Activated naive CD8-positive, alpha-beta T cell treated with anti-CD3 and anti-CD28 coated beads for 36 hours (primary cell): ENCODE measurements around the gene EML4. TPM values are rescaled to one million over a fixed set of nuclear protein-coding genes. Genes with fewer than 3 reads are reported as not detected.
"Not testable (repeated sequence)": the region's sequence is repeated elsewhere in the genome, so short reads cannot be mapped to it uniquely, and the experiment has no call there.

Experiments used
- DNase-seq: peaks from one replicate; pipeline ENCODE4 v3.0.0; 2021
- H3K27ac Mint-ChIP-seq: one replicate; pipeline ENCODE4 v1.8.0; 2022; ENCODE audit warnings: mild to moderate bottlenecking, moderate library complexity, mixed read lengths
- H3K27me3 Mint-ChIP-seq: one replicate; pipeline ENCODE4 v1.8.0; 2022; ENCODE audit warnings: mild to moderate bottlenecking, mixed read lengths
- H3K36me3 Mint-ChIP-seq: one replicate; pipeline ENCODE4 v1.8.0; 2021; ENCODE audit warnings: mild to moderate bottlenecking, mixed read lengths
- H3K4me1 Mint-ChIP-seq: one replicate; pipeline ENCODE4 v1.8.0; 2021; ENCODE audit warnings: mixed read lengths
- H3K4me3 Mint-ChIP-seq: one replicate; pipeline ENCODE4 v1.8.0; 2022; ENCODE audit warnings: mild to moderate bottlenecking, moderate library complexity, mixed read lengths
- H3K9me3 Mint-ChIP-seq: one replicate; pipeline ENCODE4 v1.8.0; 2022; ENCODE audit warnings: mixed read lengths
- total RNA-seq, 2 experiments: library from RNA; stranded (reverse); gene quantifications; one replicate each; pipeline ENCODE4 v1.2.3, GENCODE V29; 2021

EML4 gene
- total RNA-seq, 2 experiments from 2014 or later, result 60.0 to 64.6 TPM

GRCh38 chr2:42254186-42254895 is 85.2 kb downstream of the EML4 start:
- DNase-seq, result no peak
- Mint-ChIP-seq H3K27me3 (no peaks in the 10 kb centered on the region), H3K36me3 (peaks cover 48% of the 10 kb centered on the region), H3K4me3 (no peak overlapping the region), H3K9me3 (peaks cover 6% of the 10 kb centered on the region), H3K4me1 (peaks cover 58% of the 10 kb centered on the region), H3K27ac (no peak overlapping the region)

DNA sequence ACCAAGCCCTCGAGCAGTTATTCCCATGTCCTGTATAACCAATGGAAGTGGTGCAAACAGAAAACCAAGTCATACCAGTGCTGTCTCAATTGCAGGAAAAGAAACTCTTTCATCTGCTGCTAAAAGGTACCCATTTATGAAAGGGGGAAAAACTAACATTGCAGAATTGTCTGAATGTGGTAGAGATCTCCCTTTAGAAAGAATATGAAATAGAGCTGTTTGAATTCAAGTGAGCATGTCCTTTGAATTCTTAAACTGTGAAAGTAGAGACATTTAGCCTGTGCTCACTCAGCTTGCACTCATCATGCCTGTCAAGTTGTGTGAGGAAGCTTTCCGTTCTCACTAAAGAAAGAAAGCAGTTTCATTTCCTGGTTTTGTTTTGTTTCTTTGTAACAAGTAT is 87.4 kb downstream of the EML4 start:
- no peaks in the 10 kb centered on the region for H3K27me3 Mint-ChIP-seq
- DNase-seq, result no peak
- H3K27ac Mint-ChIP-seq, result peak overlapping the region; percentile 56
- H3K4me3 Mint-ChIP-seq, result no peak overlapping the region
- H3K9me3 Mint-ChIP-seq, result peaks cover 6% of the 10 kb centered on the region
- peaks cover 35% of the 10 kb centered on the region for H3K36me3 Mint-ChIP-seq
- peaks cover 47% of the 10 kb centered on the region for H3K4me1 Mint-ChIP-seq

GRCh38 chr2:42261518-42262195 is 92.5 kb downstream of the EML4 start:
- no peak overlapping the region for H3K4me3 Mint-ChIP-seq
- no peaks in the 10 kb centered on the region for H3K9me3 Mint-ChIP-seq
- H3K4me1 Mint-ChIP-seq, result peaks cover 10% of the 10 kb centered on the region
- H3K27ac Mint-ChIP-seq, result no peak overlapping the region
- H3K27me3 Mint-ChIP-seq, result no peaks in the 10 kb centered on the region
- DNase-seq, result no peak
- peaks cover 24% of the 10 kb centered on the region for H3K36me3 Mint-ChIP-seq

DNA sequence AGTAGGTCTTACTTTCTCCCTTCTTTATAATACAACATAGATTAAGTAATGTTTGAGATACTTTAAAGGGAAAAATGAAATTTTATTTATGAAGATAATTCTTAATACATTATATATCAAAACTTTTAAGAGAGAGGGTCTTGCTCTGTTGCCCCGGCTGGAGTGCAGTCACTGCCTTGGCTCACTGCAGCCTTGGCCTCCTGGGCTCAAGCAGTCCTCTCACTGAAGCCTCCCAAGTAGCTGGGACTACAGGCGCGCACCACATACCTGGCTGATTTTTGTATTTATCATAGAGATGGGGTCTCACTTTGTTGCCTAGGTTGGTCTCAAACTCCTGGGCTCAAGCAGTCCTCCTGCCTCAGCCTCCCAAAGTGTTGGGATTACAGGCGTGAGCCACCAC is 97.1 kb downstream of the EML4 start:
- Mint-ChIP-seq H3K9me3 (no peaks in the 10 kb centered on the region), H3K4me1 (peaks cover 14% of the 10 kb centered on the region), H3K4me3 (no peak overlapping the region), H3K27ac (no peak overlapping the region), H3K27me3 (no peaks in the 10 kb centered on the region), H3K36me3 (peaks cover 10% of the 10 kb centered on the region)
- DNase-seq, result no peak

DNA sequence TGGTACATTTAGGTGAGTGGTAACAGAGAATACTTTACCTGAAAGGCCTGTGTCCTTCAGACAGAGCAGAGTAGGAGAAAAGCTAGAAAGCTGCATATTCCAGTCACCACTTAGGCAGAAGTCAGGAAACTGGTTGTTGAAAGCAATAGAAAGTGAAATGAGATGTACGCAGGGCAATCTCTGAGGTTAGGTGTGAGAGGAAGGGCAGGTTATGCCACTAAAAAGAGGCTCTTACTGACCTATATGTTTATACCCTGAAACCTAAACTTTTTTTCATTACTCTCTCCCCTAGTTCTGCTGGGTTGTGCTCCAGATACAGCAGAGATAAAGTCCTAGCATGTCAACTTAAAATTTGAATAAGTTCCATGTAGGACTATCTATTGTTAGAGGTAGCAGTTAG is 98.4 kb downstream of the EML4 start:
- no peak overlapping the region for H3K4me3 Mint-ChIP-seq

DNA sequence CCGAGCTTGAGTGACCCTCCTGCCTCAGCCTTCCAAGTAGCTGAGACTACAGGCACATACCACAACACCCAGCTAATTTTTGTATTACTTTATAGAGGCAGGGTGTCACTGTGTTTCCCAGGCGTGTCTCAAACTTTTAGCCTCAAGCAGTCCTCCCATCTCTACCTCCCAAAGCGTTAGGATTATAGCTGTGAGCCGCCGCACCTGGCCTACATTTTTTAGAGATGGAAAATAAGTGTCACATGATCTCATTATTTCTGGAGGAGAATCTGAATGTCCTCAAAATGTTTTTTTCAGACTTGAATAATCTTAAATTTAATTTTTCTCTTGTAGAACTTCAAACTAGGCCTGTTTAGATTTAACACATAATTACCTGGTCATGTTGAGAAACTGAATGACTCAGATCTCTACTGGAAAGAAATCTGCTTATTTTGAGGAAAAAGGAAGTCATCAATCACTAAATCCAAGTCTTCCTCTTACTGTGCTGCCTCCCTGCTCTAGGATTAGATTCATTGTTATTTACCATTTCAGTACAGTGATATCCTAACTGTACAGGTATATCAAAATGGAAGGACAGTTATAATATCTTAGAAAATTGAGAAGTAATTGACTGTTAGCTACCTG is 99.5 kb downstream of the EML4 start:
- Mint-ChIP-seq H3K4me1 (peaks cover 14% of the 10 kb centered on the region), H3K27ac (no peak overlapping the region), H3K27me3 (no peaks in the 10 kb centered on the region), H3K4me3 (no peak overlapping the region), H3K36me3 (peaks cover 7% of the 10 kb centered on the region), H3K9me3 (no peaks in the 10 kb centered on the region)
- no peak for DNase-seq

More for the DNA sequence above, 98.4 kb downstream of the EML4 start:
- no peak for DNase-seq
- Mint-ChIP-seq H3K27me3 (no peaks in the 10 kb centered on the region), H3K27ac (peak overlapping the region; percentile 6), H3K9me3 (no peaks in the 10 kb centered on the region), H3K36me3 (peaks cover 7% of the 10 kb centered on the region), H3K4me1 (peaks cover 14% of the 10 kb centered on the region)

DNA sequence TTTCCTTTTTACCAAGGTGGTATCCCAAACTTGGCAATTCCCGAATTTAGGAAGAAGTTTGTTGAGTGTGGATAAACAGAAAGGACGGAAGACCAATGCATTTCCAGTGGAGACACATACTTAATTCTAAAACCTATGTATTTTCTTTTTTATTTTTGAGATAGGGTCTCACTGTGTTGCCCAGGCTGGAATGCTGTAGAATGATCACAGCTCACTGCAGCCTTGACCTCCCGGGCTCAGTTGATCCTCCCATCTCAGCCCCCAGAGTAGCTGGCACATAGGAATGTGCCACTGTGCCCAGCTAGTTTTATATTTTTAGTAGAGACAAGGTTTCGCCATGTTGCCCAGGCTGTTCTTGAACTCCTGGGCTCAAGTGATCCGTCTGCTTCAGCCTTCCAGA is 101.6 kb downstream of the EML4 start:
- no peak overlapping the region for H3K27ac Mint-ChIP-seq
- no peak for DNase-seq
- H3K36me3 Mint-ChIP-seq, result peaks cover 3% of the 10 kb centered on the region
- peaks cover 14% of the 10 kb centered on the region for H3K4me1 Mint-ChIP-seq
- H3K9me3 Mint-ChIP-seq, result no peaks in the 10 kb centered on the region
- no peaks in the 10 kb centered on the region for H3K27me3 Mint-ChIP-seq
- no peak overlapping the region for H3K4me3 Mint-ChIP-seq

- H3K9me3 Mint-ChIP-seq, DNase-seq, H3K27ac Mint-ChIP-seq, H3K27me3 Mint-ChIP-seq, H3K4me3 Mint-ChIP-seq, H3K36me3 Mint-ChIP-seq: not testable (repeated sequence)
- H3K4me1 Mint-ChIP-seq, result peaks cover 14% of the 10 kb centered on the region
These were observed 102.1 kb downstream of the EML4 start for GRCh38 chr2:42271246-42271645.

GRCh38 chr2:42274863-42275262 is 105.7 kb downstream of the EML4 start:
- Mint-ChIP-seq H3K27me3 (no peaks in the 10 kb centered on the region), H3K36me3 (peaks cover 15% of the 10 kb centered on the region), H3K27ac (peak overlapping the region; percentile 34), H3K4me1 (no peaks in the 10 kb centered on the region), H3K9me3 (no peaks in the 10 kb centered on the region), H3K4me3 (no peak overlapping the region)
- no peak for DNase-seq

GRCh38 chr2:42281416-42282081 is 112.4 kb downstream of the EML4 start:
- peaks cover 6% of the 10 kb centered on the region for H3K4me1 Mint-ChIP-seq
- H3K9me3 Mint-ChIP-seq, result no peaks in the 10 kb centered on the region
- H3K27ac Mint-ChIP-seq, result no peak overlapping the region
- H3K36me3 Mint-ChIP-seq, result peaks cover 23% of the 10 kb centered on the region
- DNase-seq, result no peak
- H3K4me3 Mint-ChIP-seq, result no peak overlapping the region
- H3K27me3 Mint-ChIP-seq, result no peaks in the 10 kb centered on the region

- Mint-ChIP-seq H3K4me1 (peaks cover 20% of the 10 kb centered on the region), H3K27ac (peak overlapping the region; percentile 45), H3K4me3 (no peak overlapping the region), H3K36me3 (peaks cover 18% of the 10 kb centered on the region), H3K9me3 (no peaks in the 10 kb centered on the region), H3K27me3 (no peaks in the 10 kb centered on the region)
- DNase-seq, result no peak
These were observed 114.9 kb downstream of the EML4 start for GRCh38 chr2:42284019-42284418.

GRCh38 chr2:42286268-42286946 is 117.3 kb downstream of the EML4 start:
- Mint-ChIP-seq H3K27me3 (no peaks in the 10 kb centered on the region), H3K4me3 (no peak overlapping the region), H3K4me1 (peaks cover 25% of the 10 kb centered on the region), H3K9me3 (no peaks in the 10 kb centered on the region), H3K36me3 (peaks cover 21% of the 10 kb centered on the region), H3K27ac (peak overlapping the region; percentile 56)
- no peak for DNase-seq

DNA sequence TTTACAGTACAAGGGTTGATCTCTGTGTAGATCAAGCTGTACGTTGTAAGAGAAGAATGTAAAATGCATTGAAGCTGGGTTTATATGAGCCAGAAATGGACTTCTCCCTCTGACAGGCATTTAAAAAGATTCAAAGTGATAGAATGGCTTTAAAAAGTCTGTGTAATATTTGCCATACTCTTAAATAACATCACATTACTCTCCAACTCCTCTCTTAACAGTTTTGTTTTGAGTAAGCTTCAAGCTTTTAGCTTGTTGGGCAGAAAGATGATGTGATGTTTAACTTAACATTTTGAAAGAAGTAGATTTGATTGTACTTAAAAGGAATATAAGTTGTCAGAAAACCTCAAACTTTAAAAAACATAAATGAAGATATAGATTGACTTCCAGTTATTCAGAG is 119.7 kb downstream of the EML4 start:
- H3K4me3 Mint-ChIP-seq, result no peak overlapping the region
- H3K4me1 Mint-ChIP-seq, result peaks cover 25% of the 10 kb centered on the region
- H3K9me3 Mint-ChIP-seq, result no peaks in the 10 kb centered on the region
- no peaks in the 10 kb centered on the region for H3K27me3 Mint-ChIP-seq
- no peak overlapping the region for H3K27ac Mint-ChIP-seq
- no peak for DNase-seq
- peaks cover 17% of the 10 kb centered on the region for H3K36me3 Mint-ChIP-seq

DNA sequence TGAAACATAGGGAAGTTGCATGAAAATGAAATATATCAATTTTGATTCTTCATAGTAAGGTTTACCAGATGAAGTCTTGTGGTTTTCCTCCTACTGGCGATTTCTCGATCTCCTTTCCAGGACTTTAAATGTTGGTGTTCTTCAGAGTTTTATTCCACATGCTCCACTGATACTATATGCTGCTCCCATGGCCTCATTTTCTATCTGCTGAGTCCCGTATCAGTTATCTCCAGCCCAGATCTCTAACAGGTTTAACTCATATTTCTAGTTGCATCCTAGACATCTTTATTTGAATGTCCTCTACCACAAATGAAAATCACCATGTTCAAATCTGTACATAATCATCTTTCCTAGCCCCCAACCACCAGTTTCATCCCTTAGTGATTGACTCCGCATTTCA is 120.1 kb downstream of the EML4 start:
- Mint-ChIP-seq H3K27ac (peak overlapping the region; percentile 18), H3K9me3 (no peaks in the 10 kb centered on the region), H3K27me3 (no peaks in the 10 kb centered on the region), H3K4me1 (peaks cover 25% of the 10 kb centered on the region), H3K4me3 (no peak overlapping the region), H3K36me3 (peaks cover 16% of the 10 kb centered on the region)
- no peak for DNase-seq

DNA sequence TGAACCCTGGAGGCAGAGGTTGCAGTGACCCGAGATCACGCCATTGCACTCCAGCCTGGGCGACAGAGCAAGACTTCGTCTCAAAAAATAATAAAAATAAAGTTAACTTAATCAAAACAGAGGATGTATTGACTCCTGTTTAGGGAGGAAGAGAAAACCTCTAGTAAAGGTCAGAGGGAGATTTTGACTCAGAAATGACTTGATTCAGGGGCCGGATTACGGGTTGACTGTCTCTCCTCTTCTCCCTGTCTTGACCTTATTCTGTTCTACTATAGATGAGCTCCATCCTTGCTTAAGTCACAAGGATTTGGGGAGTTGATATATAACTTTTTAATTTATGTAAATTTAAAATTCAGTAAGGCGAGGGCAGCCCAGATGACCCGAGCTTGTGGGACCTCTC is 120.9 kb downstream of the EML4 start:
- Mint-ChIP-seq H3K27ac (no peak overlapping the region), H3K27me3 (no peaks in the 10 kb centered on the region), H3K36me3 (peaks cover 24% of the 10 kb centered on the region), H3K9me3 (no peaks in the 10 kb centered on the region), H3K4me1 (peaks cover 27% of the 10 kb centered on the region), H3K4me3 (no peak overlapping the region)
- no peak for DNase-seq
